Progenitor cell of endocrine pancreas (in vitro differentiated cells): ENCODE measurements around the gene KDM1B. TPM values are rescaled to one million over a fixed set of nuclear protein-coding genes. Genes with fewer than 3 reads are reported as not detected.
"Not testable (repeated sequence)": the region's sequence is repeated elsewhere in the genome, so short reads cannot be mapped to it uniquely, and the experiment has no call there.

Experiments
- DNase-seq: peaks from one replicate; pipeline ENCODE4 v3.0.0; 2021; ENCODE audit warnings: low spot score; ENCODE audit not compliant: unreplicated experiment
- H3K27ac Mint-ChIP-seq: 2 replicates; pipeline ENCODE4 v1.8.0; 2021; ENCODE audit warnings: mild to moderate bottlenecking, moderate library complexity, mixed read lengths
- H3K27me3 Mint-ChIP-seq: 2 replicates; pipeline ENCODE4 v1.8.0; 2021; ENCODE audit warnings: mixed read lengths
- H3K36me3 Mint-ChIP-seq: 2 replicates; pipeline ENCODE4 v1.8.0; 2022; ENCODE audit warnings: mixed read lengths; ENCODE audit not compliant: insufficient read depth
- H3K4me1 Mint-ChIP-seq: 2 replicates; pipeline ENCODE4 v1.8.0; 2021; ENCODE audit warnings: low read depth, mixed read lengths
- H3K4me3 Mint-ChIP-seq: 2 replicates; pipeline ENCODE4 v1.8.0; 2021; ENCODE audit warnings: low read depth, mild to moderate bottlenecking, moderate library complexity, mixed read lengths
- H3K9me3 Mint-ChIP-seq: 2 replicates; pipeline ENCODE4 v1.8.0; 2021; ENCODE audit warnings: low read depth, mixed read lengths
- CTCF ChIP-seq: fragments of 200-600 bp; sonication (generic); IDR thresholded peaks from one replicate; pipeline ENCODE4 v1.5.0; 2021; ENCODE audit warnings: antibody characterized with exemption, mild to moderate bottlenecking; ENCODE audit not compliant: unreplicated experiment
- total RNA-seq: library from RNA; stranded (reverse); gene quantifications from 2 replicates; pipeline ENCODE4 v1.2.1, GENCODE V29; 2021

Gene KDM1B
- total RNA-seq, 1 donor from 2014 or later, result 21.7 TPM

- not testable (repeated sequence) for H3K27me3 Mint-ChIP-seq, DNase-seq, H3K4me1 Mint-ChIP-seq, H3K4me3 Mint-ChIP-seq
- Mint-ChIP-seq H3K27ac (peak overlapping the region; percentile 69), H3K36me3 (peaks cover 87% of the 10 kb centered on the region), H3K9me3 (peaks cover 43% of the 10 kb centered on the region)
These were observed 76.6 kb downstream of the KDM1B start for GRCh38 chr6:18231856-18232255.

GRCh38 chr6:18233770-18234169 is 78.5 kb downstream of the KDM1B start:
- H3K27ac Mint-ChIP-seq, H3K4me1 Mint-ChIP-seq, H3K27me3 Mint-ChIP-seq, H3K4me3 Mint-ChIP-seq, DNase-seq: not testable (repeated sequence)
- peaks cover 43% of the 10 kb centered on the region for H3K9me3 Mint-ChIP-seq
- H3K36me3 Mint-ChIP-seq, result peaks cover 79% of the 10 kb centered on the region

- Mint-ChIP-seq H3K27ac (peak overlapping the region; percentile 0), H3K4me1 (no peaks in the 10 kb centered on the region), H3K9me3 (peaks cover 40% of the 10 kb centered on the region), H3K36me3 (peaks cover 73% of the 10 kb centered on the region), H3K4me3 (no peak overlapping the region), H3K27me3 (no peaks in the 10 kb centered on the region)
- no peak for TF ChIP-seq CTCF
- no peak for DNase-seq
These were observed 79.3 kb downstream of the KDM1B start for GRCh38 chr6:18234564-18234963.

DNA sequence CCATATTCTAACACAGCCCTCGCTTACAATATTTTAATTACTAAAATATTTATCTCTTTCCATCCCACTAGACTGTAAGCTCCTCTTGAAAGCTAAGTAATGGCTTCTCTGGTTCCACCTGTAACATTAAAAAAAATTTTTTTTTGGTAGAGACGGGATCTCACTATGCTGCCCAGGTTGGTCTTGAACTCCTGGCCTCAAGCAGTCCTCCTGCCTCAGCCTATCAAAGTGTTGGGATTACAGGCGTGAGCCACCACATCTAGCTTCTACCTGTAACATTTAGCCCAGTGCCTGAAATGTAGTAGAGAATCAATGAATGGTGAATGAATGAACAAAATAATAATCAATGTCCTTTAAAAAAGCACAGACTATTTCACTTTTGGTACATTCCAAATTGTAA is 80.3 kb downstream of the KDM1B start:
- no peak for TF ChIP-seq CTCF

GRCh38 chr6:18237167-18237566 is 81.9 kb downstream of the KDM1B start:
- Mint-ChIP-seq H3K4me3 (no peak overlapping the region), H3K36me3 (peaks cover 55% of the 10 kb centered on the region), H3K9me3 (peaks cover 20% of the 10 kb centered on the region), H3K27me3 (no peaks in the 10 kb centered on the region), H3K27ac (no peak overlapping the region), H3K4me1 (no peaks in the 10 kb centered on the region)
- DNase-seq, result no peak
- no peak for TF ChIP-seq CTCF

More for the DNA sequence above, 80.3 kb downstream of the KDM1B start:
- H3K4me3 Mint-ChIP-seq, result no peak overlapping the region
- H3K9me3 Mint-ChIP-seq, result peaks cover 37% of the 10 kb centered on the region
- H3K27me3 Mint-ChIP-seq, result no peaks in the 10 kb centered on the region
- no peaks in the 10 kb centered on the region for H3K4me1 Mint-ChIP-seq
- H3K27ac Mint-ChIP-seq, result no peak overlapping the region
- peaks cover 65% of the 10 kb centered on the region for H3K36me3 Mint-ChIP-seq
- DNase-seq, result no peak

DNA sequence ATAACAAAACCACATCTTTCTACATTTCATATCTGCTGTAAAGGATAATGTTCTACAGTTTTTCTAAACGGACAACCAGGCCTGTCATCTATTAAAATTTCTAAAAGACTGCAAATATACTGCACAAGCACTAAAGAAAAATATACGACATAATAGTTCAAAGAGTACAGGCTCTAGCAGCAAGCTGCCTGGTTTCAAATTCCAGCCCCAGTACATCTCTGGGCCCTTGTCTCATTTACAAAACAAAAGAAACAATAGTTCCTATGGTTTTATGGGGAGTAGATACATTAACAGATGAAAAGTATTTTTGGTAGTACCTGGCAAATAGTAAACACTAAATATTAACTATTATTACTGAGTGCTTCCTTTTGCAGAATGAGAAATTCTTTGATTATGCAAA is 85.0 kb downstream of the KDM1B start:
- no peak overlapping the region for H3K27ac Mint-ChIP-seq
- no peaks in the 10 kb centered on the region for H3K4me1 Mint-ChIP-seq
- no peaks in the 10 kb centered on the region for H3K9me3 Mint-ChIP-seq
- no peak for TF ChIP-seq CTCF
- H3K36me3 Mint-ChIP-seq, result peaks cover 38% of the 10 kb centered on the region
- no peak for DNase-seq
- no peaks in the 10 kb centered on the region for H3K27me3 Mint-ChIP-seq
- H3K4me3 Mint-ChIP-seq, result no peak overlapping the region
